ENCODE results near the gene TGFB3. TPM values are rescaled to one million over a fixed set of nuclear protein-coding genes. Genes with fewer than 3 reads are reported as not detected.

TGFB3 gene
- total RNA-seq, 4 donors from 2014 or later = 1.5 to 10.5 (median 5.0) TPM

GRCh38 chr14:75917946-75918335 is 63.9 kb downstream of the TGFB3 start:
- WGBS, 2 donors = 60 to 80% methylated on average over 1 of the region's 1 CpG
- intact Hi-C loops (cut with DNase I) = no loop called here
- TF ChIP-seq CTCF (IDR thresholded peaks at IDR 0.05) (no peak), POLR2A (IDR thresholded peaks at IDR 0.05) (no peak)
- Histone ChIP-seq H3K36me3 (peaks cover 0 to 15% (median 0%) of the 10 kb centered on the region in 3 donors), H3K27ac (no peak overlapping the region), H3K27me3 (no peaks in the 10 kb centered on the region), H3K4me3 (no peak overlapping the region), H3K4me1 (no peaks in the 10 kb centered on the region), H3K9me3 (no peaks in the 10 kb centered on the region)
- DNase-seq = no peak

- 89 to 91% methylated on average over 5 to 10 of the region's 10 CpGs for WGBS, 2 donors
- no peak for TF ChIP-seq CTCF (IDR thresholded peaks at IDR 0.05)
- no peak for TF ChIP-seq POLR2A (IDR thresholded peaks at IDR 0.05)
- intact Hi-C loops (cut with DNase I) = no loop called here
- Histone ChIP-seq H3K9me3 (no peaks in the 10 kb centered on the region), H3K4me1 (no peaks in the 10 kb centered on the region), H3K27ac (no peak overlapping the region), H3K27me3 (no peaks in the 10 kb centered on the region), H3K36me3 (peaks cover 0 to 15% (median 0%) of the 10 kb centered on the region in 3 donors), H3K4me3 (no peak overlapping the region)
- no peak for DNase-seq
Observed at GRCh38 chr14:75917322-75917945, 64.4 kb downstream of the TGFB3 start.

GRCh38 chr14:75915045-75915444 is 66.8 kb downstream of the TGFB3 start:
- 90 to 94% methylated on average over 2 of the region's 2 CpGs for WGBS, 2 donors
- intact Hi-C loops (cut with DNase I) = no loop called here
- no peak for TF ChIP-seq CTCF (IDR thresholded peaks at IDR 0.05)
- no peak for TF ChIP-seq POLR2A (IDR thresholded peaks at IDR 0.05)
- Histone ChIP-seq H3K9me3 (no peaks in the 10 kb centered on the region), H3K27me3 (no peaks in the 10 kb centered on the region), H3K27ac (no peak overlapping the region), H3K4me1 (no peaks in the 10 kb centered on the region), H3K36me3 (peaks cover 0 to 15% (median 0%) of the 10 kb centered on the region in 3 donors), H3K4me3 (no peak overlapping the region)
- no peak for DNase-seq

- Histone ChIP-seq H3K27ac (no peak overlapping the region), H3K9me3 (no peaks in the 10 kb centered on the region), H3K4me3 (no peak overlapping the region), H3K36me3 (peaks cover 0 to 15% (median 0%) of the 10 kb centered on the region in 3 donors), H3K4me1 (no peaks in the 10 kb centered on the region), H3K27me3 (no peaks in the 10 kb centered on the region)
- WGBS, 2 donors = 94 to 100% methylated on average over 2 of the region's 2 CpGs
- no peak for DNase-seq
- TF ChIP-seq POLR2A (IDR thresholded peaks at IDR 0.05) (no peak), CTCF (IDR thresholded peaks at IDR 0.05) (no peak)
- intact Hi-C loops (cut with DNase I) = no loop called here
Observed at GRCh38 chr14:75913183-75913582, 68.6 kb downstream of the TGFB3 start.

- intact Hi-C loops (cut with DNase I) = no loop called here
- TF ChIP-seq CTCF (IDR thresholded peaks at IDR 0.05) (no peak), POLR2A (IDR thresholded peaks at IDR 0.05) (no peak)
- H3K9me3 ChIP-seq = no peaks in the 10 kb centered on the region
- no peak overlapping the region for H3K27ac ChIP-seq
- WGBS, 2 donors = 64 to 67% methylated on average over 7 of the region's 7 CpGs
- H3K27me3 ChIP-seq = no peaks in the 10 kb centered on the region
- H3K4me3 ChIP-seq = no peak overlapping the region
- peaks cover 0 to 9% (median 0%) of the 10 kb centered on the region in 3 donors for H3K36me3 ChIP-seq
- no peak for DNase-seq
- peaks cover 0 to 3% (median 0%) of the 10 kb centered on the region in 3 donors for H3K4me1 ChIP-seq
Observed at GRCh38 chr14:75911883-75912282, 69.9 kb downstream of the TGFB3 start.

All from esophagus squamous epithelium (tissue), 5 donors.